Kidney epithelial cell (primary cell): ENCODE results near the gene FBLN2. TPM values are rescaled to one million over a fixed set of nuclear protein-coding genes. Genes with fewer than 3 reads are reported as not detected.

Source experiments
- DNase-seq: peaks from one replicate; pipeline ENCODE4 v3.0.0-alpha.2; 2010; ENCODE audit warnings: low read depth
- H3K27me3 ChIP-seq: 2 replicates; pipeline ENCODE4 v1.6.0; 2011; ENCODE audit warnings: low read length; ENCODE audit not compliant: control insufficient read depth, insufficient read depth
- H3K36me3 ChIP-seq: 2 replicates; pipeline ENCODE4 v1.5.1; 2011; ENCODE audit warnings: low read length; ENCODE audit not compliant: control insufficient read depth, insufficient read depth
- H3K4me3 ChIP-seq: 2 replicates; pipeline ENCODE4 v1.5.1; 2011; ENCODE audit warnings: low read depth, mild to moderate bottlenecking, control low read depth, low read length
- total RNA-seq: library from RNA; depleted of rRNA; stranded (reverse); fragments of >200 nt; gene quantifications from 2 replicates; pipeline ENCODE4 v1.2.3, GENCODE V29; 2015
- TF ChIP-seq, protein P1 (sequence below): IDR thresholded peaks from 2 replicates; pipeline ENCODE4 v1.5.1; 2011; ENCODE audit warnings: mild to moderate bottlenecking, moderate library complexity, low read length, control low read depth, inconsistent platforms; ENCODE audit not compliant: insufficient read depth, poor library complexity, severe bottlenecking

FBLN2 gene
- total RNA-seq, 1 donor from 2014 or later: 6.7 TPM

DNA sequence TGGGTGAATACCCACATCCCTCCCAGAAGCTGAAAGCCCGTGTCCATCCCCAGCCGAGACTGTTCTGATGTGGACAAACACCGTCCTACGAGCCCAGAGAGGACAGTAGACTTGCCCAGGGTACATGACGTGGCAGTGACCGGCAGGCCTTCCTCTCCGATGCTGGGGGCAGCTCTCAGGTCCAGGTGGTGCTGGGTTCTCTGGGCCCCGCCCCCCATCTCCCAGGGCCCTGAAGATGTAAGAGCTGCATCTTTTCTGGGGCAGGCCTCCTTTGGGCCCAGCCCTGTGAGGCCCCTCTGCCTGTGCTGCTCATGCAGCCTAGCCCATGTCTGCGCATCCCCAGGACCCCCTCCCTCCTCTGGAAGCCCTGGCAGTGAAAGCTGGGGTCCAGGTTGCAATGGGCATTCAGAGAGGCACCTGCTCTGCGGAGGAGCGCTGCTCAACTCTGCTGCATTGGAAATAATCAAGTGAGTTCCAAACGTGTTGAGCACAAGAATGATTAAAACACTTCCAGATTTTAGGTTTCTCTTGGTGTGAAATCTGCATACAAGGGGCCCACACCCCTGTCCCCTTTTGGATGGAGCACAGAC, 71.9 kb downstream of the FBLN2 start:
- TF ChIP-seq, protein P1, sequence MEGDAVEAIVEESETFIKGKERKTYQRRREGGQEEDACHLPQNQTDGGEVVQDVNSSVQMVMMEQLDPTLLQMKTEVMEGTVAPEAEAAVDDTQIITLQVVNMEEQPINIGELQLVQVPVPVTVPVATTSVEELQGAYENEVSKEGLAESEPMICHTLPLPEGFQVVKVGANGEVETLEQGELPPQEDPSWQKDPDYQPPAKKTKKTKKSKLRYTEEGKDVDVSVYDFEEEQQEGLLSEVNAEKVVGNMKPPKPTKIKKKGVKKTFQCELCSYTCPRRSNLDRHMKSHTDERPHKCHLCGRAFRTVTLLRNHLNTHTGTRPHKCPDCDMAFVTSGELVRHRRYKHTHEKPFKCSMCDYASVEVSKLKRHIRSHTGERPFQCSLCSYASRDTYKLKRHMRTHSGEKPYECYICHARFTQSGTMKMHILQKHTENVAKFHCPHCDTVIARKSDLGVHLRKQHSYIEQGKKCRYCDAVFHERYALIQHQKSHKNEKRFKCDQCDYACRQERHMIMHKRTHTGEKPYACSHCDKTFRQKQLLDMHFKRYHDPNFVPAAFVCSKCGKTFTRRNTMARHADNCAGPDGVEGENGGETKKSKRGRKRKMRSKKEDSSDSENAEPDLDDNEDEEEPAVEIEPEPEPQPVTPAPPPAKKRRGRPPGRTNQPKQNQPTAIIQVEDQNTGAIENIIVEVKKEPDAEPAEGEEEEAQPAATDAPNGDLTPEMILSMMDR: no peak
- H3K4me3 ChIP-seq: no peak overlapping the region
- no peaks in the 10 kb centered on the region for H3K27me3 ChIP-seq
- no peaks in the 10 kb centered on the region for H3K36me3 ChIP-seq
- no peak for DNase-seq

DNA sequence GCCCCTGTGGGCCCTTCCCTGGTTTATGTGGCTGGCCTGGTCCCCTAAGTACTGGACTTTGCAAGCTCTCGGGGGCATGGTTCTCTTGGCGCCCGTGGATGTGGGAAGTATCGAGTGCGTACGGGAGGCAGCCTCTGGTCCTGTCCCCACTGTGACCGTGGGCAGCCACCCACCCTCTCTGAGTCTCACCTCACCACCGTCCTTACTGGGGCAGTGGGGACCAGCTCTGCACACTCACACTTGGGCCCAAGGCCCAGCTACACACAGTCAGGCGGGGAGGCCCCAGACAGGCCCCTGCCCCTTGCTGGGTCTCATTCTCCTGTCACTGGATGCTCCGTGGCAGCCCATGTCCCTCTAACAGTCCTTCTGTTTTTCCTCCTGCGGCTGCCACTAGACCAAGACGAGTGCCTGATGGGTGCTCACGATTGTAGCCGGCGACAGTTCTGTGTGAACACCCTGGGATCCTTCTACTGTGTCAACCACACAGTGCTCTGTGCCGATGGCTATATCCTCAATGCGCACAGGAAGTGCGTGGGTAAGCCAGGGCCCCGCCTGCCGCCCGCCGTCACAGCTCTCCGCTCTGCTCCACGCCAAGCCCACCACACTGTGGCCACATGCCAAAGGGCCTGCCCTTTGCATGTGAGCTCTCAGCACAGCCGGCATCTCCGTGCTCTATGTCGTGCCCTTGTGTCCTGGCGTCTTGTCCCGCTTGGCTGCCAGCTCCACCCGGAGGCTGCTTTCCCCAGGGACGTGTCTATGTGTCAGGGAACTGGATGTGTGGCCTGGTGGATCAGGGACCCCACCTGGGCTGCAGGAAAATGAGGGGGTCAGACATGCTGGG, 72.7 kb downstream of the FBLN2 start:
- H3K27me3 ChIP-seq: no peaks in the 10 kb centered on the region
- no peaks in the 10 kb centered on the region for H3K36me3 ChIP-seq
- no peak for DNase-seq
- no peak overlapping the region for H3K4me3 ChIP-seq
- TF ChIP-seq, protein P1: no peak

DNA sequence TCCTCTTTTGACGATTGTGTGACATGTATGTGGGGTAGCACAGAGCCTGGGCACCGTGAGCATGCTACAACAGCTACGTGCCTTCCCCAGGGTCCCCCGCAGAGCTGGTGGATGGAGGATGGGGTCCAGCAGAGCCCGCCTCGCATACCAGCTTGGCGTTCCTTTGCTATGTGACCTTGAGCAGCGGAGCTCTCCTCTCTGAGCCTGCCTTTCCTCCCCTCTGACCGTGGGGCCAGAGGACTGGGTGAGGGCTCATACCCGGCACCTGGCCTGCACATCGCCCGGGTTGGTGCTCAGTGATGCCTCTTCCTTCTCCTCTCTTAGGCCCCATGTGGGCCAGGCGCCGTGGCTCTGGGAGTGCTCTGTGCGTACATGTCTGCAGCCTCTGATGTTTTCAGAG, 73.4 kb downstream of the FBLN2 start:
- TF ChIP-seq, protein P1: no peak
- Histone ChIP-seq H3K27me3 (no peaks in the 10 kb centered on the region), H3K36me3 (no peaks in the 10 kb centered on the region), H3K4me3 (no peak overlapping the region)
- no peak for DNase-seq

DNA sequence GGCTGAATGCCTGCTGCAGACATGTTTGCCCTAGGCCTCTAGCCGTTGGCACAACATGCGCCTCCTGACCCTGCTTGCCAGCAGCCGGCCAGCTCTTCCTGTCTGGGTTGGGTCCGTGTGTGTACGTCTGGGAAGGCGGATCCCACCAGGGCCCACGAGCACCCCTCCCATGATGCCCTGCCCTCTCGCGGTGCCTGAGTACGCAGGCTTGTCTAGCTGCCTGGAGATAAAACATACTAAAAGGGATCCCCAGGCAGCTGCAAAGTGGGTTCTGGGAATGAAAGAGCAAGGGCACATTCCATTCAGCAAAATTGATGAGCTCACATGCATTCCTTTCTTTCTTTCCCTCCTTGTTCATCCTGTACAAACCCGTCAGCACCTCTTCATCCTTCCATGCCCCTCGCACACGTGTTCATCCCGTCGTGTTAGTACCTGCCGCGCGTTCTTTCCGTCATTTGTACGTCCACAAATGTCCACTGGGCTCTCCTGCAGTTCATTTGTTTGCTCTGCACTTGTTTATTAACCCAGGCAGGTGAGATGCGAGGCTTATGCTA, 74.3 kb downstream of the FBLN2 start:
- TF ChIP-seq, protein P1: no peak
- no peak for DNase-seq
- H3K27me3 ChIP-seq: no peaks in the 10 kb centered on the region
- H3K4me3 ChIP-seq: no peak overlapping the region
- no peaks in the 10 kb centered on the region for H3K36me3 ChIP-seq

DNA sequence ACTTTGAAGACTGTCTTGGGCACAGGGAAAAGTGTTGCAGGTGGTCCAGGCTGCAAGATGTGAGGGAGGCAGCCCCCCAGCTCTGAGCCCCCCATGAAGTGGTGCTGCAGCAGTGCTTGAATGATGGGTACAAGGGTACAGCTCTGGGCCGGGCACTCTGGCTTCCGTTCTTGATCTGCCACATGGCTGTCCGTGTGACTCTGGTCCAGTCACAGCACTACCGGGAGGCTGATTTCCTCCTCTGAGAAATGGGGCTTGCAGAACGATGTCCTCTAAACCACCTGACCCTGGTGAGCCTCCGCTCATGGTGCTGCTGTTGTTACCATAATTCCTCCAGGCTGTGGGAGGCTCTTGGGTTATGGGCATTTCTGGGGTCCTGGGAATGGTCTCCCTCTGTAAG, 75.1 kb downstream of the FBLN2 start:
- TF ChIP-seq, protein P1: no peak
- Histone ChIP-seq H3K36me3 (no peaks in the 10 kb centered on the region), H3K4me3 (no peak overlapping the region), H3K27me3 (no peaks in the 10 kb centered on the region)
- no peak for DNase-seq
